Sigmoid colon (tissue), 4 donors: ENCODE data around the gene AP2S1.

ENCODE experiments used
- EP300 ChIP-seq, 4 donors: sonication (generic); formaldehyde crosslinking; IDR thresholded peaks; one replicate each; pipeline ENCODE4 v1.6.1; 2017; ENCODE audit warnings: antibody characterized with exemption in 4 of 4
- POLR2A ChIP-seq, 2 donors: fragments of 450-650 bp; IDR thresholded peaks; one replicate each; pipeline ENCODE4 v1.6.1; 2016; ENCODE audit warnings: antibody characterized with exemption in 2 of 2, mild to moderate bottlenecking in 2 of 2, moderate library complexity in 2 of 2
- POLR2AphosphoS5 ChIP-seq, 4 donors: sonication (generic); formaldehyde crosslinking; IDR thresholded peaks; one replicate each; pipeline ENCODE4 v1.6.1; 2017; ENCODE audit warnings: antibody characterized with exemption in 4 of 4
- TF ChIP-seq, protein P1 (sequence below), 4 experiments: fragments of 450-650 bp in 3 of 4; fragments of 200-600 bp in 1 of 4; IDR thresholded peaks; one replicate each; pipeline ENCODE4 v1.5.1; 2016 to 2019; ENCODE audit warnings: antibody characterized with exemption in 4 of 4, mild to moderate bottlenecking in 3 of 4, moderate library complexity in 2 of 4

GRCh38 chr19:46788262-46788967 is 62.2 kb downstream of the AP2S1 start, which contains the start of gene SLC1A5:
- TF ChIP-seq EP300 (IDR thresholded peaks at IDR 0.05) (no peak), POLR2A (IDR thresholded peaks at IDR 0.05) (peak; percentile 83 to 94), POLR2AphosphoS5 (IDR thresholded peaks at IDR 0.05) (peak; percentile 93 to 98 (median 97))
- TF ChIP-seq, protein P1, sequence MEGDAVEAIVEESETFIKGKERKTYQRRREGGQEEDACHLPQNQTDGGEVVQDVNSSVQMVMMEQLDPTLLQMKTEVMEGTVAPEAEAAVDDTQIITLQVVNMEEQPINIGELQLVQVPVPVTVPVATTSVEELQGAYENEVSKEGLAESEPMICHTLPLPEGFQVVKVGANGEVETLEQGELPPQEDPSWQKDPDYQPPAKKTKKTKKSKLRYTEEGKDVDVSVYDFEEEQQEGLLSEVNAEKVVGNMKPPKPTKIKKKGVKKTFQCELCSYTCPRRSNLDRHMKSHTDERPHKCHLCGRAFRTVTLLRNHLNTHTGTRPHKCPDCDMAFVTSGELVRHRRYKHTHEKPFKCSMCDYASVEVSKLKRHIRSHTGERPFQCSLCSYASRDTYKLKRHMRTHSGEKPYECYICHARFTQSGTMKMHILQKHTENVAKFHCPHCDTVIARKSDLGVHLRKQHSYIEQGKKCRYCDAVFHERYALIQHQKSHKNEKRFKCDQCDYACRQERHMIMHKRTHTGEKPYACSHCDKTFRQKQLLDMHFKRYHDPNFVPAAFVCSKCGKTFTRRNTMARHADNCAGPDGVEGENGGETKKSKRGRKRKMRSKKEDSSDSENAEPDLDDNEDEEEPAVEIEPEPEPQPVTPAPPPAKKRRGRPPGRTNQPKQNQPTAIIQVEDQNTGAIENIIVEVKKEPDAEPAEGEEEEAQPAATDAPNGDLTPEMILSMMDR (IDR thresholded peaks at IDR 0.05) = no peak
